HG03457 (cell line): ENCODE results near the gene CDHR3.

Experiments
- ATAC-seq: cut with Tn5 transposase; IDR thresholded peaks from one replicate; pipeline ENCODE4 v1.9.1; 2021; ENCODE audit warnings: moderate number of reproducible peaks; ENCODE audit not compliant: unreplicated experiment

Gene CDHR3

GRCh38 chr7:106075937-106076336, 112.9 kb downstream of the CDHR3 start:
- no peak for ATAC-seq

GRCh38 chr7:106076537-106076936, 113.5 kb downstream of the CDHR3 start:
- ATAC-seq = no peak

DNA sequence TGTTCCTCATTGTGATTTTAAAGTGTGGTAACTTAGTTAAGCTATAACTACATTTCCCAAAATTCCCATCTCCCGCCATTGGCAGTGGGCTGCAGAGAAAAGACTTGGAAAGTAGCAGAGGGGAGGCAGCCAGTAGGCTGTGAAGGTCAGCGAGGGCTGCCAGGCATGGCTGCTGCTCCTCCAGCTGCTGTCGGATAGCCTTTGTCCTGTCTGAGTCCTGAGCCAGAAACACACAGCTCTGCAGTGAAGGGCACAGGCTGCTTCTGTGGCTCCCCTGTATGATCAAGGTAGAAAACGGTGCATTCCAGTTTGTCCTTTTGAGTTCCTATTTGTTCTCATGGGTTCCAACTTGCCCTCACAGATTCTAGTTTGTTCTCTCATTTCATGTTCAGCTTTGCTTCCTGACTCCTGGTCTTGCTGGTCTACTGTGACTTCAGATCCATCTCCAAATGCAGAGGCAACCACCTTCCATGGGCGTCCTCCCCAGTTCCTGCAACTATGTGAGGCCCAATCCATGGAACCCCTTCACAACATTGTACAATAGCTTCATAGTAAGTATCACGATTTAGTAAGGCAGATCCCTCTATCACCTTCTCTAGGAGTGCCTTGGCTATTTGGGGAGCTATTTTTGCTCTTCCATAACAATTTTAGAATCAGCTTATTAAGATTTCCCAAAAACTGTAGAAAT, 117.4 kb downstream of the CDHR3 start:
- no peak for ATAC-seq

DNA sequence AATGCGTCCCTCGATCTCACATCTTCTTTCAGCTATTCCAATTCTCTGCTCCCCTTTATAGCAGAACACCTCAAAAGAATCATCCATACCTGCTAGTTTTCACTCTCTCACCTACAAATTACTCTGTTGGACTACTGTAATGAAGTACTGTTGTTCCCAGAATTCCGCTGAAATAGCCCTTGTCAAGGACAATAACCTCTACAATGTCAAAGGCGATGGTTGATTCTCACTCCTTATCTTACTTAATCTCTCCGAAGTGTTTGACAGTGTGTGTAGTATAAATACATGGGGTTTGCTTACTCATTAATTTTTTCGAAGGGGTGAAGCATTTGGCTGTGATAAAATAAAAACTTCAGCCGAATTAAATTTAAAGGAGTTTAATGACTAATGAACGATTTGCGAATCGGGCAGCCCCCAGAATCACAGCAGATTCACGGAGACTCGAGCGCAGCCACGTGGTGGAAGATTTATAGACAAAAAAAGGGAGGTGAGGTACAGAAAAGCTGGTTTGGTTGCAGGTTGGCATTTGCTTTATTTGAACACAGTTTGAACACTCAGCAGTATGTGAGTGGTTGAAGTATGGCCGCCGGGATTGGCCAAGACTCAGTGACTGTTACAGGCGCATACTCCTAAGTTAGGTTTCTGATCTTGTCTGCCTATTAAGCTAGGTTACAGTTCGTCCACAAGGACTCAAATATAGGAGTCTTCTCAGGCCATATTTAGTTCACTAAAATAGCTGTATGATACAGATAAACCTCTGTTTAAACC, 119.2 kb downstream of the CDHR3 start:
- ATAC-seq = no peak
